AG09309 (cell line): Measurements from ENCODE around the gene PLD5.
"Not testable (repeated sequence)": the region's sequence is repeated elsewhere in the genome, so short reads cannot be mapped to it uniquely, and the experiment has no call there.

Source experiments
- DNase-seq: peaks from one replicate; pipeline ENCODE4 v3.0.0-alpha.2; 2010; ENCODE audit warnings: low read depth
- H3K4me3 ChIP-seq: 2 replicates; pipeline ENCODE4 v1.5.1; 2011; ENCODE audit warnings: mild to moderate bottlenecking, low read depth, low read length, moderate library complexity; ENCODE audit not compliant: control insufficient read depth
- CTCF ChIP-seq: IDR thresholded peaks from 2 replicates; pipeline ENCODE4 v1.5.1; 2011; ENCODE audit warnings: mild to moderate bottlenecking, low read depth, low read length, inconsistent platforms; ENCODE audit not compliant: insufficient read depth, control insufficient read depth; ENCODE audit errors: missing control alignments

PLD5 gene

GRCh38 chr1:242467556-242468145 is 56.8 kb downstream of the PLD5 start:
- peak; percentile 11 for DNase-seq
- peak; percentile 52 for TF ChIP-seq CTCF
- no peak overlapping the region for H3K4me3 ChIP-seq

GRCh38 chr1:242462867-242463266 is 61.6 kb downstream of the PLD5 start:
- no peak for TF ChIP-seq CTCF
- no peak for DNase-seq
- no peak overlapping the region for H3K4me3 ChIP-seq

- DNase-seq = not testable (repeated sequence)
Observed at GRCh38 chr1:242459740-242460139, 64.8 kb downstream of the PLD5 start.

GRCh38 chr1:242456726-242457269 is 67.7 kb downstream of the PLD5 start:
- TF ChIP-seq CTCF = no peak
- H3K4me3 ChIP-seq = no peak overlapping the region
- no peak for DNase-seq

More at GRCh38 chr1:242459740-242460139, 64.8 kb downstream of the PLD5 start:
- H3K4me3 ChIP-seq = not testable (repeated sequence)

- no peak for TF ChIP-seq CTCF
- no peak overlapping the region for H3K4me3 ChIP-seq
- no peak for DNase-seq
Observed at GRCh38 chr1:242455052-242455361, 69.5 kb downstream of the PLD5 start.

GRCh38 chr1:242454262-242455051 is 70.0 kb downstream of the PLD5 start:
- peak; percentile 57 for TF ChIP-seq CTCF
- peak; percentile 3 for DNase-seq
- H3K4me3 ChIP-seq = no peak overlapping the region

- no peak for DNase-seq
- TF ChIP-seq CTCF = no peak
Observed at GRCh38 chr1:242452573-242452972, 71.9 kb downstream of the PLD5 start.

More at GRCh38 chr1:242452573-242452972, 71.9 kb downstream of the PLD5 start:
- H3K4me3 ChIP-seq = no peak overlapping the region
